HepG2 (cell line): ENCODE results near the gene ACVR1C.

ENCODE experiments used
- ATF1 ChIP-seq: IDR thresholded peaks from 2 replicates; pipeline ENCODE4 v1.6.1; 2016; ENCODE audit warnings: mild to moderate bottlenecking, control low read depth
- CAMTA2 ChIP-seq: sonication (generic); formaldehyde crosslinking; IDR thresholded peaks from 2 replicates; pipeline ENCODE4 v1.4.0; 2020; ENCODE audit warnings: mild to moderate bottlenecking, missing genetic modification reagents, borderline replicate concordance
- KDM5A ChIP-seq: fragments of 200-600 bp; sonication (generic); IDR thresholded peaks from 2 replicates; pipeline ENCODE4 v1.7.0; 2018; ENCODE audit warnings: antibody characterized with exemption, mild to moderate bottlenecking, low read length, borderline replicate concordance
- RFX5 ChIP-seq: IDR thresholded peaks from 2 replicates; pipeline ENCODE4 v1.6.1; 2011; ENCODE audit warnings: low read depth, low read length, improper control_type of control experiment
- SP1 ChIP-seq, 2 experiments: fragments of 450-650 bp in 1 of 2; sonication (generic) in 1 of 2; formaldehyde crosslinking in 1 of 2; IDR thresholded peaks; 2 replicates each; pipeline versions ENCODE4 v1.4.0 to v1.6.1; 2016 to 2020; ENCODE audit warnings: missing genetic modification reagents in 1 of 2
- SUZ12 ChIP-seq: fragments of 150-350 bp; IDR thresholded peaks from 2 replicates; pipeline ENCODE4 v1.6.1; 2014; ENCODE audit warnings: low read depth, low read length
- ZBTB7A ChIP-seq: sonication (generic); formaldehyde crosslinking; IDR thresholded peaks from 2 replicates; pipeline ENCODE4 v1.8.0; 2022; ENCODE audit warnings: mild to moderate bottlenecking, missing genetic modification reagents
- ZFP37 ChIP-seq: sonication (generic); formaldehyde crosslinking; IDR thresholded peaks from 2 replicates; pipeline ENCODE4 v1.4.0; 2020; ENCODE audit warnings: missing genetic modification reagents, borderline replicate concordance
- ZNF225 ChIP-seq: sonication (generic); formaldehyde crosslinking; IDR thresholded peaks from 2 replicates; pipeline ENCODE4 v1.4.0; 2020; ENCODE audit warnings: mild to moderate bottlenecking, missing genetic modification reagents
- TF ChIP-seq, protein P1 (sequence below): IDR thresholded peaks from 2 replicates; pipeline ENCODE4 v1.6.1; 2016
- TF ChIP-seq, protein P2 (sequence below), 2 experiments: fragments of 450-650 bp in 1 of 2; sonication (generic) in 1 of 2; formaldehyde crosslinking in 1 of 2; IDR thresholded peaks; 2 replicates each; pipeline versions ENCODE4 v1.6.1 to v1.8.0; 2016 to 2022; ENCODE audit warnings: antibody characterized with exemption in 1 of 2, mild to moderate bottlenecking in 1 of 2, missing genetic modification reagents in 1 of 2
- TF ChIP-seq, protein P3 (sequence below): sonication (generic); formaldehyde crosslinking; IDR thresholded peaks from 2 replicates; pipeline ENCODE4 v1.8.0; 2022; ENCODE audit warnings: mild to moderate bottlenecking, missing genetic modification reagents; ENCODE audit not compliant: insufficient replicate concordance

DNA sequence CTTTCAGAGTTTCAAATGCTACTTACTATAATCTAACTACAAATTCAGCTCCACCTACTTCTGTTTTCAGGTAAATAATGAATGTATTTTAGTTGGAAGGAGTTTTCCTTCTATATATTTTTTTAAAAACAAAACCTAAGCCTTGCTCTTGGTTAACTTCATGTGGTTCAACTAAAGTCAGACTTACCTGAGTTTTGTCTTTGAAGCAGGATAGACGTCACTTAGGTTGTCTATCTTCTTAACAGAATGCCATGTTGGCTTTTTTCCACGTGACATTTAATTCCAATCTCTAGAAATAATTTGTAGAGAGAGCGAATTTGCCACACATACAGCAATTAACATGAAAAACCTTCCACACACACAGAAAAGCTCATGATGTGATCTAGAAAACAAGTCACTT, 140.9 kb downstream of the ACVR1C start:
- TF ChIP-seq ZBTB7A (CRISPR knock-in tag), result no peak
- no peak for TF ChIP-seq SP1 (IDR thresholded peaks at IDR 0.05)
- no peak for TF ChIP-seq SP1 (CRISPR knock-in tag; IDR thresholded peaks at IDR 0.05)
- no peak for TF ChIP-seq ZFP37 (CRISPR knock-in tag)
- TF ChIP-seq CAMTA2 (CRISPR knock-in tag), result no peak
- TF ChIP-seq, protein P1, sequence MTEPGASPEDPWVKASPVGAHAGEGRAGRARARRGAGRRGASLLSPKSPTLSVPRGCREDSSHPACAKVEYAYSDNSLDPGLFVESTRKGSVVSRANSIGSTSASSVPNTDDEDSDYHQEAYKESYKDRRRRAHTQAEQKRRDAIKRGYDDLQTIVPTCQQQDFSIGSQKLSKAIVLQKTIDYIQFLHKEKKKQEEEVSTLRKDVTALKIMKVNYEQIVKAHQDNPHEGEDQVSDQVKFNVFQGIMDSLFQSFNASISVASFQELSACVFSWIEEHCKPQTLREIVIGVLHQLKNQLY, result no peak
- TF ChIP-seq RFX5, result no peak
- TF ChIP-seq KDM5A, result no peak
- no peak for TF ChIP-seq ATF1 (CRISPR knock-in tag)
- TF ChIP-seq SUZ12, result no peak
- TF ChIP-seq, protein P2, sequence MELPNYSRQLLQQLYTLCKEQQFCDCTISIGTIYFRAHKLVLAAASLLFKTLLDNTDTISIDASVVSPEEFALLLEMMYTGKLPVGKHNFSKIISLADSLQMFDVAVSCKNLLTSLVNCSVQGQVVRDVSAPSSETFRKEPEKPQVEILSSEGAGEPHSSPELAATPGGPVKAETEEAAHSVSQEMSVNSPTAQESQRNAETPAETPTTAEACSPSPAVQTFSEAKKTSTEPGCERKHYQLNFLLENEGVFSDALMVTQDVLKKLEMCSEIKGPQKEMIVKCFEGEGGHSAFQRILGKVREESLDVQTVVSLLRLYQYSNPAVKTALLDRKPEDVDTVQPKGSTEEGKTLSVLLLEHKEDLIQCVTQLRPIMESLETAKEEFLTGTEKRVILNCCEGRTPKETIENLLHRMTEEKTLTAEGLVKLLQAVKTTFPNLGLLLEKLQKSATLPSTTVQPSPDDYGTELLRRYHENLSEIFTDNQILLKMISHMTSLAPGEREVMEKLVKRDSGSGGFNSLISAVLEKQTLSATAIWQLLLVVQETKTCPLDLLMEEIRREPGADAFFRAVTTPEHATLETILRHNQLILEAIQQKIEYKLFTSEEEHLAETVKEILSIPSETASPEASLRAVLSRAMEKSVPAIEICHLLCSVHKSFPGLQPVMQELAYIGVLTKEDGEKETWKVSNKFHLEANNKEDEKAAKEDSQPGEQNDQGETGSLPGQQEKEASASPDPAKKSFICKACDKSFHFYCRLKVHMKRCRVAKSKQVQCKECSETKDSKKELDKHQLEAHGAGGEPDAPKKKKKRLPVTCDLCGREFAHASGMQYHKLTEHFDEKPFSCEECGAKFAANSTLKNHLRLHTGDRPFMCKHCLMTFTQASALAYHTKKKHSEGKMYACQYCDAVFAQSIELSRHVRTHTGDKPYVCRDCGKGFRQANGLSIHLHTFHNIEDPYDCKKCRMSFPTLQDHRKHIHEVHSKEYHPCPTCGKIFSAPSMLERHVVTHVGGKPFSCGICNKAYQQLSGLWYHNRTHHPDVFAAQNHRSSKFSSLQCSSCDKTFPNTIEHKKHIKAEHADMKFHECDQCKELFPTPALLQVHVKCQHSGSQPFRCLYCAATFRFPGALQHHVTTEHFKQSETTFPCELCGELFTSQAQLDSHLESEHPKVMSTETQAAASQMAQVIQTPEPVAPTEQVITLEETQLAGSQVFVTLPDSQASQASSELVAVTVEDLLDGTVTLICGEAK (IDR thresholded peaks at IDR 0.05), result no peak
- TF ChIP-seq, protein P2 (CRISPR knock-in tag; IDR thresholded peaks at IDR 0.05), result no peak
- TF ChIP-seq, protein P3, sequence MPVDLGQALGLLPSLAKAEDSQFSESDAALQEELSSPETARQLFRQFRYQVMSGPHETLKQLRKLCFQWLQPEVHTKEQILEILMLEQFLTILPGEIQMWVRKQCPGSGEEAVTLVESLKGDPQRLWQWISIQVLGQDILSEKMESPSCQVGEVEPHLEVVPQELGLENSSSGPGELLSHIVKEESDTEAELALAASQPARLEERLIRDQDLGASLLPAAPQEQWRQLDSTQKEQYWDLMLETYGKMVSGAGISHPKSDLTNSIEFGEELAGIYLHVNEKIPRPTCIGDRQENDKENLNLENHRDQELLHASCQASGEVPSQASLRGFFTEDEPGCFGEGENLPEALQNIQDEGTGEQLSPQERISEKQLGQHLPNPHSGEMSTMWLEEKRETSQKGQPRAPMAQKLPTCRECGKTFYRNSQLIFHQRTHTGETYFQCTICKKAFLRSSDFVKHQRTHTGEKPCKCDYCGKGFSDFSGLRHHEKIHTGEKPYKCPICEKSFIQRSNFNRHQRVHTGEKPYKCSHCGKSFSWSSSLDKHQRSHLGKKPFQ (CRISPR knock-in tag), result no peak
- no peak for TF ChIP-seq ZNF225 (CRISPR knock-in tag)
